Neuronal stem cell (in vitro differentiated cells): ENCODE measurements around the gene GSS.

Experiments used
- DNase-seq: peaks from one replicate; pipeline ENCODE4 v3.0.0-alpha.2; 2013; ENCODE audit warnings: low spot score
- H2AFZ ChIP-seq: one replicate; pipeline ENCODE4 v1.6.1; 2013; ENCODE audit warnings: mild to moderate bottlenecking, low read length, inconsistent platforms
- H2AK5ac ChIP-seq: 2 replicates; pipeline ENCODE4 v1.6.1; 2013; ENCODE audit warnings: low read depth, mild to moderate bottlenecking, inconsistent platforms, low read length, moderate library complexity, mixed read lengths
- H2BK120ac ChIP-seq: 2 replicates; pipeline ENCODE4 v1.6.1; 2013; ENCODE audit warnings: low read depth, mild to moderate bottlenecking, inconsistent platforms, low read length, moderate library complexity, mixed read lengths
- H2BK12ac ChIP-seq: one replicate; pipeline ENCODE4 v1.6.1; 2013; ENCODE audit warnings: low read length, inconsistent platforms
- H2BK15ac ChIP-seq: 2 replicates; pipeline ENCODE4 v1.6.1; 2013; ENCODE audit warnings: mild to moderate bottlenecking, low read length, inconsistent platforms, mixed read lengths
- H2BK5ac ChIP-seq: one replicate; pipeline ENCODE4 v1.6.1; 2013; ENCODE audit warnings: inconsistent platforms, mild to moderate bottlenecking, low read length, moderate library complexity
- H3K14ac ChIP-seq: one replicate; pipeline ENCODE4 v1.6.1; 2013; ENCODE audit warnings: low read length, inconsistent platforms
- H3K18ac ChIP-seq: 2 replicates; pipeline ENCODE4 v1.6.1; 2013; ENCODE audit warnings: low read length, inconsistent platforms
- H3K23ac ChIP-seq: 2 replicates; pipeline ENCODE4 v1.6.1; 2013; ENCODE audit warnings: low read depth, mild to moderate bottlenecking, mixed read lengths, low read length, inconsistent platforms; ENCODE audit not compliant: poor library complexity
- H3K27ac ChIP-seq: replicated peaks from 3 replicates; pipeline ENCODE4 v1.5.1; 2013; ENCODE audit warnings: low read length, inconsistent platforms
- H3K27me3 ChIP-seq, 3 experiments: 2 replicates each; pipeline ENCODE4 v1.6.1; 2013; ENCODE audit warnings: low read length in 3 of 3, mild to moderate bottlenecking in 2 of 3, inconsistent platforms in 1 of 3, low read depth in 1 of 3, mixed read lengths in 1 of 3, moderate library complexity in 1 of 3; ENCODE audit not compliant: control insufficient read depth in 3 of 3, insufficient read depth in 3 of 3
- H3K36me3 ChIP-seq, 2 donors: replicated peaks in 1 of 2; 2 replicates each; pipeline ENCODE4 v1.6.1; 2013; ENCODE audit warnings: low read length in 2 of 2; ENCODE audit not compliant: control insufficient read depth in 2 of 2, insufficient read depth in 2 of 2
- H3K4ac ChIP-seq: 2 replicates; pipeline ENCODE4 v1.6.1; 2013; ENCODE audit warnings: inconsistent platforms, mild to moderate bottlenecking, low read length, moderate library complexity
- H3K4me1 ChIP-seq, 2 donors: 1 replicate in 1 of 2; 2 replicates in 1 of 2; pipeline ENCODE4 v1.6.1; 2013; ENCODE audit warnings: low read length in 2 of 2, low read depth in 1 of 2; ENCODE audit not compliant: control insufficient read depth in 2 of 2, insufficient read depth in 1 of 2
- H3K4me2 ChIP-seq: one replicate; pipeline ENCODE4 v1.6.1; 2013; ENCODE audit warnings: mild to moderate bottlenecking, low read length, inconsistent platforms; ENCODE audit not compliant: insufficient read depth, poor library complexity, severe bottlenecking
- H3K4me3 ChIP-seq, 2 donors: 2 replicates each; pipeline ENCODE4 v1.5.1; 2013; ENCODE audit warnings: low read length in 2 of 2, mild to moderate bottlenecking in 2 of 2, inconsistent platforms in 1 of 2, moderate library complexity in 1 of 2
- H3K79me1 ChIP-seq: one replicate; pipeline ENCODE4 v1.6.1; 2013; ENCODE audit warnings: low read depth, mild to moderate bottlenecking, inconsistent platforms, low read length, moderate library complexity
- H3K9ac ChIP-seq: one replicate; pipeline ENCODE4 v1.6.1; 2013; ENCODE audit warnings: mild to moderate bottlenecking, low read depth, low read length, inconsistent platforms; ENCODE audit not compliant: poor library complexity
- H3K9me3 ChIP-seq, 2 donors: replicated peaks in 1 of 2; 2 replicates each; pipeline versions ENCODE3 to v1.6.1; 2013; ENCODE audit warnings: low read length in 2 of 2, mild to moderate bottlenecking in 2 of 2, inconsistent platforms in 1 of 2, low read depth in 1 of 2, mixed read lengths in 1 of 2, moderate library complexity in 1 of 2; ENCODE audit not compliant: control insufficient read depth in 2 of 2, insufficient read depth in 1 of 2
- H4K8ac ChIP-seq: one replicate; pipeline ENCODE4 v1.6.1; 2013; ENCODE audit warnings: low read depth, mild to moderate bottlenecking, inconsistent platforms, low read length, moderate library complexity
- H4K91ac ChIP-seq: one replicate; pipeline ENCODE4 v1.6.1; 2013; ENCODE audit warnings: low read length, low read depth, mild to moderate bottlenecking, inconsistent platforms; ENCODE audit not compliant: poor library complexity
- WGBS, 2 donors: extraction: QIAGEN DNeasy Blood & Tissue Kit; methylation state at CpG; one replicate each; pipeline ENCODE4 v1.1.7; 2013; ENCODE audit warnings: missing lambda C conversion rate in 2 of 2, mixed read lengths in 1 of 2; ENCODE audit not compliant: insufficient read length in 2 of 2, insufficient replicate concordance in 1 of 2; ENCODE audit errors: extremely low coverage in 2 of 2; 5-methylcytosine and 5-hydroxymethylcytosine counted together

GSS gene

GRCh38 chr20:34983995-34984735 lies 28.6 kb upstream of the GSS start:
- Histone ChIP-seq H3K18ac (peak overlapping the region; percentile 81), H2BK15ac (peak overlapping the region; percentile 45), H2AK5ac (peak overlapping the region; percentile 96), H2AFZ (no peak overlapping the region), H3K27ac (no peak overlapping the region), H3K36me3 (no peaks in the 10 kb centered on the region), H2BK5ac (no peak overlapping the region), H3K14ac (no peak overlapping the region), H3K4me1 (peaks cover 0 to 14% of the 10 kb centered on the region in 2 donors), H3K23ac (peak overlapping the region; percentile 77), H4K91ac (no peak overlapping the region), H3K9ac (no peak overlapping the region), H2BK120ac (peak overlapping the region; percentile 57), H3K4ac (no peak overlapping the region), H3K79me1 (no peaks in the 10 kb centered on the region), H3K27me3 (peaks cover 0 to 8% (median 7%) of the 10 kb centered on the region in 3 experiments), H4K8ac (no peak overlapping the region), H3K4me2 (no peak overlapping the region), H3K9me3 (peaks cover 0 to 3% of the 10 kb centered on the region in 2 donors), H3K4me3 (no peak overlapping the region), H2BK12ac (no peak overlapping the region)
- DNase-seq, result no peak
- WGBS, 2 donors, result no CpG with 5 or more reads among the region's 14 CpGs

DNA sequence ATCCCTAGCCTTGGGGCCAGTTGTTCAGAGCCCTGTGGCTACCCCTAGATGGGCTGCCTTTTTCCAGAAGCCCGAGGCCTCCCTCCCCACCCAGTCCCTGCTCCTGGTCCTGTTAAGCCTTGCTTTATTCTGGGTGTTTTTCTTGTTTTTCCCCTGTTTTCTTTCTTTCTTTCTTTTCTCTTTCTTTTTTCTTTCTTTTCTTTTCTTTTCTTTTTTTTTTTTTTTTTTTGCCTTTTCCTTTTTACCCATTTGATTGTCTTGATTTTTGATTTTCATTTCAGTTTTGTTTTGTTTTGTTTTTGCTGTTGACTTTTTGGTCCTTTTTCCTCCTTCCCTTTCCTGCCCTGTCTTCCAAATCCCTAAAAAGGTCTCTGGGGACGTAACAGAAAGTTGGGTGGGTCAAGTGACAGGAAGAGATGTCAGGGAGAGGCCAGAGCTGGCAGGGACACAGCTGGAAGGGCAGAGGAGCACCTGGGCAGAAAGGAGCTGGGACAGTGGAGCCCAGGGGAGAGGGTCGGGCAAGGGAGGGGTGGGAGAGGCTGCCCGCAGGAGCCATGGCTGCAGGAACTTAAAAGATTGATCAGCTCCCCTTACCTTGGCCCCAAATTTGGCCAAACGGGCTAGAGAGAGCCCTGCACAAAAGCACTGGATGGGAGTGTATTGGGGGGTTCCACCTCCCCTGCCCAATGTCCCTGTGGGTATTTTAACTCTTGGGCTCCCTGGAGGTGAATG lies 27.6 kb upstream of the GSS start:
- Histone ChIP-seq H2BK120ac (no peak overlapping the region), H3K27ac (no peak overlapping the region), H3K4me2 (no peak overlapping the region), H3K18ac (peak overlapping the region; percentile 79), H2AK5ac (no peak overlapping the region), H3K4me3 (no peak overlapping the region), H3K14ac (no peak overlapping the region), H4K8ac (no peak overlapping the region), H3K79me1 (no peaks in the 10 kb centered on the region), H3K27me3 (peaks cover 0 to 8% (median 7%) of the 10 kb centered on the region in 3 experiments), H2BK5ac (no peak overlapping the region), H3K4ac (no peak overlapping the region), H3K23ac (no peak overlapping the region), H2BK15ac (no peak overlapping the region), H3K9ac (no peak overlapping the region), H3K36me3 (no peaks in the 10 kb centered on the region), H3K9me3 (peaks cover 0 to 3% of the 10 kb centered on the region in 2 donors), H3K4me1 (peaks cover 0 to 13% of the 10 kb centered on the region in 2 donors), H4K91ac (no peak overlapping the region), H2AFZ (no peak overlapping the region), H2BK12ac (no peak overlapping the region)
- WGBS, 2 donors, result no CpG with 5 or more reads among the region's 5 CpGs
- DNase-seq, result no peak

DNA sequence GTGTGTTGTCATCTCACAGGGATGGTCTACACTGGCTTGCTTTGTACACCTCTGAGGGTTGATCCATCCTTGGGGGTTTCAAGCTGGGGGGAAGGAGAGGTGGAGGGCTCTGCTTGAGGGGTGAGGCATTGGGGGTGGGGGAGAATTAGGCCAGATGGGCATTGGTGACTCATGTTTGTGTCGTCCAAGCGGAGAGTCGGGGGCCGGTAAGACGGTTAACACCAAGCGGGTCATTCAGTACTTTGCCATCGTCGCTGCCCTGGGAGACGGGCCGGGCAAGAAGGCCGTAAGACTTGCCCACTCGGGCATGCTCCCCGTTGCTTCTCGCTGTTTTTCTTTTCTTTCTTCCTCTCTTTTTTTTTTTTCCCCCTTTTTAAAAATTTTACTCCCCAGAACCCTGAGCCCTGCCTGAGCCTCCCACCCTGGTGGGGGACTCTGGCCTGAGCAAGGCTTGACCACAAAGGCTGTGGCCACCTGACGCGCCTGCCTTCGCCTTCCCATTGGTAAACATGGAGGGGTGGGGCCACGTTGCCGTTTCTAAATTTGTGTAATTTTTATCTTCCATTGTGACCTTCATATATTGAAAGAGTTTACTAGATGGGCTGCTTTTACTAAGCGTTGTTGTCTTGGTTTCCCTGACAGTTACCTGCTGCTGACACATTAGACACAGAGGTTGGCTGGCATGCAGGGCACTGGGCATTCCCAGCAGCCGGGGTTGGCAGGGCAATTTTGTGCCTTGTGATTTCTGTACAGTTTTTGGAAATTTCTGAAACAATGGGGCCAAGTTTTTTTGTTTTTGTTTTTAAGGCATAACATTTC lies 26.9 kb upstream of the GSS start:
- peaks cover 0 to 15% of the 10 kb centered on the region in 2 donors for H3K4me1 ChIP-seq
- H2BK15ac ChIP-seq, result peak overlapping the region; percentile 67
- peaks cover 0 to 3% of the 10 kb centered on the region in 2 donors for H3K9me3 ChIP-seq
- no peak overlapping the region for H3K4me3 ChIP-seq
- H3K18ac ChIP-seq, result no peak overlapping the region
- no peak overlapping the region for H3K14ac ChIP-seq
- no peak overlapping the region for H4K91ac ChIP-seq
- no peak overlapping the region for H2BK12ac ChIP-seq
- no peak overlapping the region for H3K27ac ChIP-seq
- H3K4me2 ChIP-seq, result no peak overlapping the region
- H3K36me3 ChIP-seq, result no peaks in the 10 kb centered on the region
- no peak overlapping the region for H3K23ac ChIP-seq
- peaks cover 0 to 8% (median 7%) of the 10 kb centered on the region in 3 experiments for H3K27me3 ChIP-seq
- no peak overlapping the region for H3K9ac ChIP-seq
- H4K8ac ChIP-seq, result no peak overlapping the region
- no peak overlapping the region for H3K4ac ChIP-seq
- H2BK5ac ChIP-seq, result no peak overlapping the region
- no CpG with 5 or more reads among the region's 21 CpGs for WGBS, 2 donors
- no peak overlapping the region for H2AFZ ChIP-seq
- H2AK5ac ChIP-seq, result peak overlapping the region; percentile 52
- DNase-seq, result no peak
- no peak overlapping the region for H2BK120ac ChIP-seq
- H3K79me1 ChIP-seq, result no peaks in the 10 kb centered on the region
